HTR-8/SVneo (cell line): Measurements from ENCODE around the gene NTRK3.

ENCODE experiments used
- DNase-seq: peaks from one replicate; pipeline ENCODE4 v3.0.0; 2011; ENCODE audit warnings: low spot score, mixed read lengths; ENCODE audit not compliant: insufficient read length
- FAIRE-seq: peaks from 2 replicates; lab custom pipeline; 2011; peaks lifted over from hg19 to GRCh38; lab: Jason Lieb, UNC

The NTRK3 gene

DNA sequence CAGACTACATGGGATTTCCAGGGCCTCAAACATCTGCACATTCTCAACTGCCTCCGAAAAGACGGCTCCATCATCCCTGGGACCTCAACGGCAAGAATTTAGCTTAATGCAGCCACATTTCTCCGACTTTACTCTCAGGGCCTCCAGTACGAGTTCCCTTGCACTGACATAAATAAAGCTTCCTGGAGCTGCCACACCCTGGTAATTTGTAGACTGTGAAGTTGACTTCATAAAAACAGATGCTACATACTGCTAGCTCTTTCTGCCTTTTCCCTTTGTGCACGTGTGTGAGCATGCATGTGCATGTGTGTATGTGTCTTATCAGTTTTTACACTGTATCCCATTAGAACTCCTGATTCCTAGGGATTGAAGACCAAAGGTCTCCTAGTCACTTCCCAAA, 122.7 kb downstream of the NTRK3 start:
- FAIRE-seq (no peak), DNase-seq (no peak)

DNA sequence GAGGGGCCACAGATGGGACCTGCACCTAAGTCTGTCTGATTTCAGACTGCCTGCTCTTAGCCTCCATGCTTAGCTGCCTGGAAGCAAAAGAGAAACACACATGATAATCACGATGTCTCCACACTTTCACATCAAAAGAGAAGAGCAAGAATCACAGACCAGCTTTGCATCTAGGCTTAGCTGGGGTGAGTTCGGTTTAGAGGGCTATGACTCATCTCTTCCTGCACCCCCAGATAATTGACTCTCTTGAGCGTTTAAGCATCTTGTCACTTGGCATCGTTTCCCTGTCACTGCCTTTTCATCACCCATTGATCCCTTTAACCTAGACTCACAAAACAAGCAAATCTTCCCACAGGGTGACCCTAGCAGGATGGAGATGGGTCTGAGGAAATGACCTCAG, 124.0 kb downstream of the NTRK3 start:
- DNase-seq: no peak

DNA sequence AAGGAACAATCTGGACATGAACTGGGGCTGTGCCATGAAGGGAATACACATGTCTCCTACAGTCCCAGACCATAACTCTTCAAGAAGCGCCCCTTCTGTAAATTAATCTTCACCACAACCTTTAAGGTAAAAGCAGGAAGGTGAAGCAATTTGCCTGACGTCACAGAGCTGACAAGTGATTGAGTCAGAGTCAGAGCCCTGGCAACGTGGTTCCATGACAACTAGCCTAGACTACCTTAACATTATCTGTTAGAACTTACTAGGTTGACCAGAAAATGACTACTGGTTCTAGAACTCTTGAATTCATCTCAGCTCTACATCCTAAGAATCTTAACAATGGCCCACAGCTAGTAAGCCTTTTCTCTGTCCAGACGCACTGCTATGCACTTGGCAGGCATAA, 124.6 kb downstream of the NTRK3 start:
- no peak for DNase-seq
- FAIRE-seq: no peak

More for the DNA sequence above, 124.0 kb downstream of the NTRK3 start:
- FAIRE-seq: no peak

GRCh38 chr15:88127432-88127790, 129.1 kb downstream of the NTRK3 start:
- DNase-seq: no peak
- FAIRE-seq: no peak

- DNase-seq: no peak
- no peak for FAIRE-seq
Observed at GRCh38 chr15:88126695-88127431, 129.7 kb downstream of the NTRK3 start.

GRCh38 chr15:88125576-88125975, 131.0 kb downstream of the NTRK3 start:
- no peak for FAIRE-seq
- no peak for DNase-seq

- no peak for FAIRE-seq
- no peak for DNase-seq
Observed at GRCh38 chr15:88124199-88124598, 132.3 kb downstream of the NTRK3 start.

DNA sequence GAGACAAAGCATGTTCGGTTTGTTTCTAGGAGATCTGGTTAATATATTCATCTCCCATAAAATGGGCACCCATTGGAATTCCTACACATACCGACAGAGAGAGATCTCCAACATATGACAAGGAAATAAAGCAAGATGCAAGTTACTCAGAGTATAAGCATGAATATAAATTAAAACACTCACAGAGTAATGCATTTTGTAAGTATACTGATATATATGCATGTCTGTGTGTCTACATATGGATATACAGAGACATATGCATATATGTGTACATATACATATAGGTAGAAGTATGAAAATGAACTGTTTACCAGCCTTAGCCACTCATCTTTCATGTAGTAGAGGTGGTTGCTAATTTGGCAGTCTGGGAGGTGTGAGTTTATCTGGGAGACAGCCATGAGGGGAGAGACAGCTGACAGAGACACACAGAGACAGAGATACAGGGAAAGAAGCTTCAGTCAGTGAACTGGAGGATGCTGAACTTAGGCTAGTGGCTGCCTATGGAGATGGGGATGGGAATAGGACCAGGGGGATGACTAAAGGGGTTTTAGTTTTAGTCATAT, 134.5 kb downstream of the NTRK3 start:
- no peak for FAIRE-seq
- DNase-seq: no peak

DNA sequence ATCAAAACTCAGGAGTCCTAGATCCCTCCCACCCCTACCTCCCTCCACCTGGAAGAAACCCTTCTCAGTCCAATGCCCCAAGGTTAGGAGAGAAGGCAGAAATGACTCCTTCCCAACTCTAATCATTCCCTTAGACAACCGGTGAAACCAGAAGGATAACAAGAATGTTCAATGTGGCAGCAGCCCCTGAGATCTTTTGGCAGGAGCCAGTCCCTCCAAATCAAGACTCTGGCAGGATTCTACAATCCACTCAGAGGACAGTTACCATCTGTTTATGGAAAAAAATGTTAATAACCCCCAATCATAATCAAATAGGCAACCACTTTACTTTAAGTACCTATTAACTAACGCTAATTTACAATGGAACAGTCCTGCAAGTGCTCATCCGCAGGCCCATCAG, 136.5 kb downstream of the NTRK3 start:
- FAIRE-seq: no peak
- DNase-seq: no peak

GRCh38 chr15:88118741-88119140, 137.8 kb downstream of the NTRK3 start:
- DNase-seq: no peak
- FAIRE-seq: no peak

GRCh38 chr15:88118035-88118434, 138.5 kb downstream of the NTRK3 start:
- no peak for FAIRE-seq

GRCh38 chr15:88115486-88116152, 140.9 kb downstream of the NTRK3 start:
- no peak for FAIRE-seq
- DNase-seq: no peak

More at GRCh38 chr15:88118035-88118434, 138.5 kb downstream of the NTRK3 start:
- no peak for DNase-seq

DNA sequence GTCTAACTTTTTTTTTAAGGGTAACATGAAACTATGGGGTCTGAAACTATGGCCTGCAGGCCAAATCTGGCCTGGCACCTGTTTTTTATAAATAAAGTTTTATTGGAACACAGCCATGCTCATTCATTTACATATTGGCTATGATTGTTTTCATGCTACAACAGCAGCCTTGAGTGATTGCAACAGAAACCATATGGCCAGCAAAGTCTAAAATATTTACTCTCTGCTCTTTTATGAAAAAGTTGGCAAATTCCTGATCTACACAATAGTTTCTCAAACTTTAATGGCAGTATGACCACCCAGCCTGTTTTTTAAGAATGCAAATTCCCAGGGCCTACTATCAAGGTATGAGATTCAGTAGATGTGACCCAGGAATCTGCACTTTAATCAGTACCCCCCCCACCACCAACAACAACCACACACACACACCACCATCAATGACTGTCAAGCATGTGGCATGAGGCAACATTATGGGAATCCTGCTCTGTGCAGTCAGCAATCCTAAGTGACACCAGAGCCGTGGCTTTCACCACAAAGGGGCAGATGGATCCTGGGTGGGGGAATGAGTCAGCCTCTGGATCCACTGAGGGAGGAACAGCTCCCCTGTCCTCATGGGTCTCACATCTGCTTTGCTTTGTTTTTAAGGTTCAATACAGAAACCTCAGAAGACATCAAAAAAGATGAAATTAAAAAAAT, 142.8 kb downstream of the NTRK3 start:
- no peak for DNase-seq
- no peak for FAIRE-seq

DNA sequence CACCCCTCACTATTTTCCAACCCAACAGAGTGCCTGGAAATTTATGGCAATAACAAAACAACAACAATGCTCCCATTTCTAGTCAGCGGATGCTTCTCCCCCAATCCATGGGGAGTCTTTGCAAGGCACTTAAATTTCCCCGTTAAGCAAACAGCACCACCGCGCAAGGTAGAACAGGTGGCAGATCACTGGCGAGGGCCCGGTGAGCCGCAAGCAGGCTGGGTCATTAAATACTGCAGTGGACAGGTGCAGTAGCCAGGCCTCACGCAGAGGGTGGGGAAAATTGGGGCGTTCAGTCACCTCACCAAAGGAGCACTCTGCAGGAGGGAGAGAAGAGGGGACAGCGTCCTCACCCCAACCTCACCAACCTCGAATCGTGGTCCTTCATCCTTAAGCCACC, 147.5 kb downstream of the NTRK3 start:
- no peak for FAIRE-seq
- no peak for DNase-seq

DNA sequence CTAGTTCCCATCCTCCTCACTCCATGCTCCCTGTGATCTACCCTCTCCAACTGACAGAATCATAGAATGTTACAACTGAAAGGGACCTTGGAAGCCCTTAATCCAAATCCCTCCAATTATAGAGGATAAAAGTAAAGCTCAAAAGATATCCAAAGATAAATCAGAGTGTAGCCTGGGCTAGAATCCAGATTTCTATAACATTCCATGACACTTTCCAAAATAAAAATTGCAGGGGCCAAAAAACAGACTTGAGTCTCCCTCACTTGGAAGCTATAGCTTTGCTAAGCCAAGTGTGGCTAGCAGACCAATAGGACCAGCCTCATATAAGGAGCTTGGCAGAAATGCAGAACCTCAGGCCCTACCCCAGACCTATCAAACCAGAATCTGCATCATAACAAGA, 148.1 kb downstream of the NTRK3 start:
- DNase-seq: no peak

DNA sequence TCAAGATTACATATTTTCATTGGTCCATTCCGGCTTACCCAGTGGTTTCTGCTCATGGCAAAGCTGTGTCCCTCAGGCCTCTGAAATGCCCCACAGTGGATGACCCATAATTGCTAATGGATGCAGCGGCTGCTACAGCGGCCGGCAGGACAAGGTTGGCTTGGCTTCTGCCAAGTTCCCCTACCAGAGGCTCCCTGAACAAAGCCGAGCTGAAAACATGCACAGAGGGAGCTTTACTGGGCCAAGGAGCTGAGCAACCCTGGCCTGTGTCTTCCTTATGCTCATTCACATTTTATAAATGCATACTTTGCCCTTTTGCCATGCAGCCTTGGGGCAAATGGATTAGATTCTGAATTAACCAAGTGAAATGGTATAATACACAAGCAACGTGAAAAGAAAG, 150.5 kb downstream of the NTRK3 start:
- FAIRE-seq (no peak), DNase-seq (no peak)

More for the DNA sequence above, 148.1 kb downstream of the NTRK3 start:
- FAIRE-seq: no peak

DNA sequence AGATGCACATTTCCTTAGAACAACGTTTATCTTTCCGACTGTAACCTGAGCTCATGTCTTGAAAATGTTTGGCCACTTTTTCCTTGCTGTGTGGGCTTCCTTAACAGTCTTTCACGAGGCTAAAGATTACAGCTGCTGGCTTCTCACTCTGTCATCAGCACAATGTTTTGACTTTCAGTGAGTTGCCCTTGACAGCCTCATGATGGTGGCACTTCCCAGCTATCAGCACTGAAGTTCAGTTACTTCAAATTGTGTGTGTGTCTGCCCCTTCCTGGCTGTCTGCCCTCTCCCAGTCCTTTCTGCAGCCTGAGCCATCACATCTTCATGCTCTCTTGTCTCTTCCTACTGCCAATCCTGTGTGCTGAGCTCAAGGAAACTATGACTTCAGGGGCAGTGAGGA, 152.2 kb downstream of the NTRK3 start:
- DNase-seq (no peak), FAIRE-seq (no peak)

DNA sequence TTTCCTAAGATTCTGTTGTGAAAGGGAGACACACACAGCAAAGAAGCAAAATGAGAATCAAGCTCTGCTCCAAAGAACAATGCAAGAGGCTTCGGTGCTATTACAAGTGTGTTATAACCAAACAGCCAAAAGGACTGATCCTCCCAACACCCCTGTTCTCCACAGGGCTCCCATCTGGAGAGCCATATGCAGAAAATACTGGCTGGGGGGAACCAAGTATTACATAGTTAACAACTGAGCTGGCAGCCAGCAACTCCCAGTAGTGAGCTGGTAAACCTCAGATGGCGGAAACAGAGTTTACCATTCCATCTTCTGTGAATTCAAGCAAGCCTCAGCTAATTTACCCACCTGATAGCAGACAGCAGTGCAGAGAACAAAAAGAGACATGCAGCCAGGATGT, 156.4 kb downstream of the NTRK3 start:
- no peak for DNase-seq
- FAIRE-seq: no peak

DNA sequence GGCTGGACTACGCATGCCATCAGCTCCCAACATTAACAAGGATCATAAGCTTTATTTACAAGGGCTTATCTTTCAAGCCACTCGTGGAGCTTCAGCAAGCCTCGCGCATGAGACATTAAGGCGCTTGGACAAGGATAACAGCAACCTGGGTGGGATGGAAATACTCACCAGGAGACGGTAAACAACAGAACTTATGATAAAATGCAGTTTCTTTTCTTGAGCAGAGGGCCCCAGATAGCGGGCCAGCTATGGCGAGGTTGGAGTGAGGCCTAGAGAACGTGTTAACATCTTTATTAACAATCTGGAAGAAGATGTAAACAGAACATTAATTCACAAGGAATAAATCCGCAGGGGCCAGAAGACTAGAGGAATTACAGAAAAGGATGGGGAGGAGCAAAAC, 158.2 kb downstream of the NTRK3 start:
- FAIRE-seq (no peak), DNase-seq (no peak)

DNA sequence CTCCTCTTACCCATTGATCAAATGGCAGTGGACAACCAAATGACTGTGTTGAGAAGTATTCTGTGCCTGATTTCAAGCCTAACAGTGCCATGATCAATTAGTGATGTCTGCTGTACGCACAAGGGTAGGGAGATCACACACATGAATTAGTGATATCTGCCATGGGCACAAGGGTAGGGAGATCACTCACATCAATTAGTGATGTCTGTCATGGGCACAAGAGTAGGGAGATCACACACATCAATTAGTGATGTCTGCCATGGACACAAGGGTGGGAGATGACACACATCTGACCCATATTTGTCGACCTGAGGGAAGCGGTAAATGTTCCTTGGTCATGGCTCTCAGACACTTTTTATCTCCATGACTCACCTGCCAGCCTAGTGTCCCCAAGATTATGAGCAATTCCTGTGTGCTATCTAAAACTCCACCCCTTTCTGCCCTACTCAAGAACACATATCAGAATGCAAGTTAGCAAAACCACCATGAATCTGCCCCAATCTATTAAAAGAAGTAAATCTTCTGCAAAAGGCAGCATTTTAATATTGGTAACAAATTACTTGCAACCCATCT, 165.0 kb downstream of the NTRK3 start:
- FAIRE-seq (no peak), DNase-seq (no peak)
